NCI-H2107 treated with DMSO at 0.1 percent for 48 hours (cell line): ENCODE data around the gene REPS1.
"Not testable (repeated sequence)": the region's sequence is repeated elsewhere in the genome, so short reads cannot be mapped to it uniquely, and the experiment has no call there.

ENCODE experiments used
- DNase-seq: peaks from one replicate; lab custom pipeline; 2025; ENCODE audit not compliant: unreplicated experiment; lab: John Stamatoyannopoulos, UW

REPS1 gene

GRCh38 chr6:138971601-138972000 is 16.5 kb downstream of the REPS1 start:
- DNase-seq, result no peak

GRCh38 chr6:138970856-138971425 is 17.1 kb downstream of the REPS1 start:
- DNase-seq, result no peak

GRCh38 chr6:138970159-138970558 is 17.9 kb downstream of the REPS1 start:
- DNase-seq, result no peak

GRCh38 chr6:138966870-138967269 is 21.2 kb downstream of the REPS1 start:
- DNase-seq, result no peak

GRCh38 chr6:138965971-138966370 is 22.1 kb downstream of the REPS1 start:
- peak; percentile 37 for DNase-seq

GRCh38 chr6:138965291-138965874 is 22.7 kb downstream of the REPS1 start:
- DNase-seq, result no peak

- no peak for DNase-seq
These were observed 24.0 kb downstream of the REPS1 start for GRCh38 chr6:138964012-138964411.

- DNase-seq, result no peak
These were observed 24.5 kb downstream of the REPS1 start for GRCh38 chr6:138963531-138963930.

- no peak for DNase-seq
These were observed 24.9 kb downstream of the REPS1 start for GRCh38 chr6:138963119-138963518.

GRCh38 chr6:138959521-138959920 is 28.5 kb downstream of the REPS1 start:
- no peak for DNase-seq

- DNase-seq, result no peak
These were observed 29.5 kb downstream of the REPS1 start for GRCh38 chr6:138958595-138958994.

- no peak for DNase-seq
These were observed 30.1 kb downstream of the REPS1 start for GRCh38 chr6:138957903-138958302.

GRCh38 chr6:138957484-138957883 is 30.6 kb downstream of the REPS1 start:
- DNase-seq, result no peak

GRCh38 chr6:138956244-138956924 is 31.7 kb downstream of the REPS1 start:
- DNase-seq, result no peak

- DNase-seq, result no peak
These were observed 32.8 kb downstream of the REPS1 start for GRCh38 chr6:138955262-138955661.

- DNase-seq, result no peak
These were observed 34.6 kb downstream of the REPS1 start for GRCh38 chr6:138953451-138953850.

- no peak for DNase-seq
These were observed 39.4 kb downstream of the REPS1 start for GRCh38 chr6:138948546-138949179.

GRCh38 chr6:138948004-138948403 is 40.0 kb downstream of the REPS1 start:
- no peak for DNase-seq

GRCh38 chr6:138945354-138945753 is 42.7 kb downstream of the REPS1 start:
- DNase-seq, result no peak

GRCh38 chr6:138944412-138944811 is 43.6 kb downstream of the REPS1 start:
- no peak for DNase-seq

GRCh38 chr6:138943089-138943625 is 44.9 kb downstream of the REPS1 start:
- no peak for DNase-seq

GRCh38 chr6:138936873-138937272 is 51.2 kb downstream of the REPS1 start:
- not testable (repeated sequence) for DNase-seq
